GM18508 (cell line): ENCODE measurements around the gene IL1B.
"Not testable (repeated sequence)": the region's sequence is repeated elsewhere in the genome, so short reads cannot be mapped to it uniquely, and the experiment has no call there.

Source experiments
- ATAC-seq: cut with Tn5 transposase; IDR thresholded peaks from one replicate; pipeline ENCODE4 v1.9.1; 2021; ENCODE audit warnings: moderate number of reproducible peaks; ENCODE audit not compliant: insufficient read depth, unreplicated experiment

Gene IL1B

DNA sequence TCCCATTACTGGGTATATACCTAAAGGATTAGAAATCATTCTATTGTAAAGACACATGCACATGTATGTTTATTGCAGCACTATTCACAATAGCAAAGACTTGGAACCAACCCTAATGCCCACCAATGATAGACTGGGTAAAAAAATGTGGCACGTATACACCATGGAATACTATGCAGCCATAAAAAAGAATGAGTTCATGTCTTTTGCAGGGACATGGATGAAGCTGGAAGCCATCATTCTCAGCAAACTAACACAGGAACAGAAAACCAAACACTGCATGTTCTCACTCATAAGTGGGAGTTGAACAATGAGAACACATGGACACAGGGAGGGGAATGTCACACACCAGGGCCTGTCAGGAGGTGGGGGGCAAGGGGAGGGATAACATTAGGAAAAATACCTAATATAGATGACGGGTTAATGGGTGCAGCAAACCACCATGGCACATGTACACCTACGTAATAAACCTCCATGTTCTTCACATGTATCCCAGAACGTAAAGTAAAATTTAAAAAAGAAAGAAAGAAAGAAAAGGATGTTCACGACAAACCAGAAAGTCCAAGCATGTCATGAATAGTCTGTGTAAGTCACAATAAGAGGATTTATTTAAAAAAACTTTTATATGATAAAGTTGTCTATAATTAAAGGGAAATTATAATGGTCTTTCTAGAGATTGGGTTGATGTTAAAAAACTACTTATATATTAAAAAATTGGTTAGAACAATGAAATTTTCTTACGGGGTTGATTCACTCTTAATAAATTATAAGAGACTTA is 23.0 kb upstream of the IL1B start:
- not testable (repeated sequence) for ATAC-seq

DNA sequence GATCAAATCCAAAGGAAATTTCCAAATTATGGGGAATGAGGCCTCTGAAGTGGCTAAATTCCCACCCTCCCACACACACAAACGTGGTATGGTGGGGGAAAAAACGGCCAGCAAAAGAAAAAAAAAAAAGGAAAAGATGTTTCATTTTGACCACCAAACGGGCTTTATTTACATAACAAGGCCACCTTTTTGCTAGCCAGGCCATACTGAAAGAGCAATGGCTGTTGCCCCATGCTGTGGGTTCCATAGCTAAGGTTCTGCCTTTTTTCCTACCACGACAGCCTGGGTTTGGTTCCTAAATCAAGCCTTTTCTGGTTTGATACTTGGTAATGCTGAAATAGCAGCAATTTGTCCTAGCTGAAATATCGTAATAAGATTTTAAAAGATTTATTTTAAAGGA is 14.0 kb upstream of the IL1B start:
- ATAC-seq = no peak

- no peak for ATAC-seq
Observed at GRCh38 chr2:112849956-112850355, 13.4 kb upstream of the IL1B start.

DNA sequence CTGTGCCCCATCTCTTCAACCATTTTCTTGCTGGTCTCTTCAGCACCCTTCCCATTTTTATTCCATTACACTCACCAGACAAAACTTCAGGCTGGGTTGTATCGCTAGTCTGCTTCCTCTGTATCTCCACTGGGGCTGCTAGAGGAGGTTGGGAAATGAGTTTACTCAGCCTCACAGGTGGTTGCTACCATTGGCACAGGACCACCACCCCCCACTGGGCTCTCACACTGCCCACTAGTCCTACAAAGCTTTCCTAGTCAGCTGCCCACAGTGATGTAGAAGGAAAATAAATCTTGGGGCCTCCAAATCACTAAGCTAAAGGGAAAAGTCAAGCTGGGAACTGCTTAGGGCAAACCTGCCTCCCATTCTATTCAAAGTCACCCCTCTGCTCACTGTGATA is 12.3 kb upstream of the IL1B start:
- ATAC-seq = no peak

- no peak for ATAC-seq
Observed at GRCh38 chr2:112846031-112846430, 9.5 kb upstream of the IL1B start.

DNA sequence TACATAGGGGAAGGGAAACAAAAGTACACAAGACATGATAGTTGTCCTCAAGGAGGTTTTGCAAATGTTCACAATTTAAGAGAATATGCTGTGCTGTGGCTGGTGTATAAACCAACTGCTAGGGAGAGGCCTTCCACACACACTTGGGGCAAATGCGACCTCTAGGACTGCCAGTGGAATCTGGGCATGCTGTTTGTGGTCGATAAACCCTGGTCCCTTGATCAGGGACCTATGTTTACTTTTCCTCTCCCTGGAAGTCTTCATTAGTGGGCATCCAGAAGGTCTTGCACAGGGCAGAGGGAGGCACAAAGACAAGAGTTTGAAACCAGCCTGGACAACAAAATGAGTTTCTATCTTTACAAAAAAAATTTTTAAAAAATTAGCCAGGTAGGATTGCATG is 7.3 kb upstream of the IL1B start:
- no peak for ATAC-seq

GRCh38 chr2:112843288-112843687 is 6.7 kb upstream of the IL1B start:
- no peak for ATAC-seq

- ATAC-seq = no peak
Observed at GRCh38 chr2:112841295-112842044, 4.9 kb upstream of the IL1B start.

GRCh38 chr2:112840068-112840445 is 3.5 kb upstream of the IL1B start:
- no peak for ATAC-seq

- ATAC-seq = no peak
Observed at GRCh38 chr2:112839407-112840067, 3.0 kb upstream of the IL1B start.

DNA sequence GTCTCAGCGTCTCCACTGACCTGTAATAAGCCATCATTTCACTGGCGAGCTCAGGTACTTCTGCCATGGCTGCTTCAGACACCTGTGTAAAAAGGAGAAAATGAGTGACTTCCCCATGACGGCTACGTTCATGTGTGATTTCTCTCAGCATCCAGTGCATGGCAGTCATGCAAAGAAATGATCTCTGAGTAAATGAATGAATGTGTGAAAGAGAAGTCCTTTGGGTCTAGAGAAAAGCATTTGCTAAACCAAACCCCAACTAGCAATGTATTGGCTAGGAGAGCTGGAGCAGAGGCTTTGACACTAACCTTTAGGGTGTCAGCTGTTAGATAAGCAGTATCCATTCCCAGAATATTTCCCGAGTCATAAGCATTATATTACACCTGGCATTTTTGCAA is 417 bp downstream of the IL1B start:
- no peak for ATAC-seq

DNA sequence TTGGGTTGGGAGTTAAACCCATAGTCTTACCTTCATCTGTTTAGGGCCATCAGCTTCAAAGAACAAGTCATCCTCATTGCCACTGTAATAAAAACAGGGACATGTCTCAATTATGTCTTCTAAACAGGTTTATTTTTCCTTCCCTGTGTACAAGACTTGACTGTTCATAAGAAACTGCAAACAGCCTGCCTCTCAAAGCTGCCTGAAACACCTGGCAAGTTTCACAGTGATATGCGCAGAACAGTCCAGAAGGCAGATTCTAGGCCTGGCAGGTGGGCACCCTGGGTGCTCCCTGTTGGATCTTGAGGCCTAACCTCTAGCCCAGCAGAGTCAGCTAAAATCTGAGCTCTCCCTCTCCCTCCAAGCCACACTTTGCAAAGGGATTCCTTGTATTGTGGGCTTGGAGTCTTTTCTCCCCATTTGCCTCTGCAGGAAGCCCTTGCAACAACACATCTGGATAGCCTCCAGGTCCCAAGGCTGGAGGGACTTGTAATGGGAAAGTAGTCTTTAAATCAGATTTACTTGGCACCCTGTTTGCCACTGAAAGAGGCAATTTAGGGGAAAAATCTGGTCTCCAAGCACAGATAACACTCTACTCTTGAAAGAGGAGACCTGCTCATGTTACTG is 930 bp downstream of the IL1B start:
- ATAC-seq = no peak

GRCh38 chr2:112835061-112835501 is 1.5 kb downstream of the IL1B start:
- ATAC-seq = no peak

DNA sequence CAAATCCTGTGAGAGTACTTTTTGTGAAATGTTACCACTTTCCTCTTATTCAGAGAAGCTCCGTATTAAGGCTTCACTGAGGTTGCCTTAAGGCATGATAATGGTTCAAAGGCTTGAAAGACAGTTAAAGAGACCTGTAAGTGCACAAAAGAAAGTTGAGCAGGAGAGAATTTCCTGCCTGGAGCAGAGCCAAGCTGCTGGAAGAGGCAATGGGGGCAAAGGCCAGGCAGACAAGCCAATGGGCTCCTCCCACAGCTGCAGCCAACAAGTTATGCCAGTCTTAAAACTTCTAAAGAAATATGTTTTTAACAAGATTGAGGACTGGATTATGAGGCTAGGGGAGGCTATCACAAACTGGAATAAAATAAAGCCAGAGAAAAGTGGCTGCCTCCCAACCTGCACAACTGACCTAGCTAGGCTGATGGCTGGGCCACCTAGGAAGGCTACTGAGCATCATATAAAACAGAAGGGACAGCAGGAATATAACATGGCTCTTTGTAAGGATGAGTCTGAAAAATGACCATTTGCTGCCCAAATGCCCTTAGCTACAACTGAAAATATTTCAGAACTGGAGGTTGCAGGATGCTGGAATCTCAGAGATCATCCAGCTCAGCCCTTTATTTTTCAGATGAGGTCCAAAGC is 2.1 kb downstream of the IL1B start:
- no peak for ATAC-seq

DNA sequence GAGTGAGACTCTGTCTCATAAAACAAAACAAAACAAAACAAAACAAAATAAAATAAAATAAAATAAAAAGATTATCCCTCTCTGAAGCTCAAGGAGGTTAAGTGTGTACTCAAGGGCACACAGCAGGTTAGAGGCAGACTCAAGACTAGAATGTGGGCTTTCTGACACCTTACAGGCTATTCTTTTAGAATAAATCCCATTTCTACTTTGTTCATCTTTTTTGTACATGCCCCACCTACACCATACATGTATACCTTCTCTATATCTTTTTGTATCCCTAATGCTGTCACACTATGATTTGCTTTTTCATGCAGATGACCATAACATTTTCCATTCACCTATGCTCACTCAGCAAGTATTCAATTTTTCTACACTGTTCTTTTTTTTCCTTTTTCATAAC is 2.6 kb downstream of the IL1B start:
- ATAC-seq = no peak

GRCh38 chr2:112833639-112833931 is 3.0 kb downstream of the IL1B start:
- ATAC-seq = not testable (repeated sequence)

GRCh38 chr2:112832841-112833638 is 3.5 kb downstream of the IL1B start:
- ATAC-seq = no peak

DNA sequence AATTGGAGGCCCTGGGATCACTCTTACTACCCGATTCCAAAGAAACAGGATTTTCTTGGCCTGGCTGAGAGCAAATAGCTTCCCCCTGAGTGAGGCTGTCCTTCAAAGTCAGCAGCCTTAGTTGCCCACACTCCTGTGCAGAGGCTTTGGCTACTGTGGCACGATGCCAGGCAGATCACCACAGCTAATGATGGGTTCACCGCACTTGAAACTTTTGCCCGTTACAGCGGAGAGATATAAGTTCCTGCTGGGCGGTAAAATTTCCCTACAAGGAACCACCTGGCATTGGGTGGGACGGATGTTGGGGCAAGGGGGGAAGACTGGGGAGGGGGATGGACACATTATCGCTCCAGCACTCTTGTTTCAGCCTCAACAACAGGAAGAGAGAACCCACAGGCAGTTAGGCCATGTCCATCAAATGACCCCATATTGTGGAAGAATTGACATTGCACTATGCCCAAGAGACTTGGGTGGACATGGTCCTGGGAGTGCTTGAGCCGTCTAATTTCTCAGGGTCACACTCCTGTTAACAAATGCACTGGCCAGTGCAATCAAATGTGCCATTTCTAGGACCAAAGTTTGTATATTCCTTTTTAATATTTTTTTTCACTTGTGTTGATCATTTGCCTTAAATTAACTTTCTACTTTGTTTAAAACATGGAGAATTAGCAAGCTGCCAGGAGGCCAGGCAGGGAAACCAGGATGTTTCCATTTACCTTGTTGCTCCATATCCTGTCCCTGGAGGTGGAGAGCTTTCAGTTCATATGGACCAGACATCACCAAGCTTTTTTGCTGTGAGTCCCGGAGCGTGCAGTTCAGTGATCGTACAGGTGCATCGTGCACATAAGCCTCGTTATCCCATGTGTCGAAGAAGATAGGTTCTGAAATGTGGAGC is 4.4 kb downstream of the IL1B start:
- no peak for ATAC-seq

DNA sequence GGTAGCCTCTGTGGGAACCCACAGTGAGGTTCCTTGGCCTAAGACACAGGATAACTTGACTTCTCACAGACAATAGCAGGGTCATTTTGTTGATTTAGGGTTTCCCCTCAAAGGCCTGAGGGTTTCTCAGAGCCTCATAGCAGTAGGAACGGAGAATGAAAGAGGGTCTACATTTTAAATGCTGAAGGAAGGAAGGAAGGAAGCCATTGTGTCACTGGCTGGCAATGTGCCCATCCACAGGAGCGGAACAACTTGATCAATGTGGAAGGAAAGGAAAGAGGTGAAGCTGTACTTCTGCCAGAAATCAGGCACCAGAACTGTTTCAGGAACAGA is 5.1 kb downstream of the IL1B start:
- no peak for ATAC-seq
